Stimulated activated memory B cell treated with anti-CD40 and anti-IgM and Interleukin-4, amounts not matched to agents 10 μg/mL and 1 μg/mL and 100 μg/mL, for 72 hours (primary cell): Measurements from ENCODE around the gene RING1.
A peak's percentile ranks its signal among the peaks of the same experiment; 100 is the strongest.

Source experiments
- ATAC-seq: fragments of 150-1000 bp; cut with Tn5 transposase; 2 replicates; pipeline ENCODE4 v1.10.0; 2021
- H3K27ac Mint-ChIP-seq: one replicate; pipeline ENCODE4 v1.8.0; 2022; ENCODE audit warnings: mild to moderate bottlenecking, mixed read lengths
- H3K27me3 Mint-ChIP-seq: one replicate; pipeline ENCODE4 v1.8.0; 2022; ENCODE audit warnings: mixed read lengths
- H3K36me3 Mint-ChIP-seq: one replicate; pipeline ENCODE4 v1.8.0; 2022; ENCODE audit warnings: mixed read lengths
- H3K4me1 Mint-ChIP-seq: one replicate; pipeline ENCODE4 v1.8.0; 2022; ENCODE audit warnings: mixed read lengths
- H3K4me3 Mint-ChIP-seq: one replicate; pipeline ENCODE4 v1.8.0; 2022; ENCODE audit warnings: mild to moderate bottlenecking, moderate library complexity, mixed read lengths
- H3K9me3 Mint-ChIP-seq: one replicate; pipeline ENCODE4 v1.8.0; 2022; ENCODE audit warnings: mixed read lengths

RING1 gene

GRCh38 chr6:33197431-33198048 lies 10.8 kb upstream of the RING1 start:
- H3K36me3 Mint-ChIP-seq, result peaks cover 44% of the 10 kb centered on the region
- no peak overlapping the region for H3K27ac Mint-ChIP-seq
- no peak overlapping the region for H3K4me3 Mint-ChIP-seq
- H3K27me3 Mint-ChIP-seq, result no peaks in the 10 kb centered on the region
- H3K4me1 Mint-ChIP-seq, result peaks cover 59% of the 10 kb centered on the region
- no peaks in the 10 kb centered on the region for H3K9me3 Mint-ChIP-seq
- ATAC-seq, result peak; percentile 24

- H3K9me3 Mint-ChIP-seq, result no peaks in the 10 kb centered on the region
- peak overlapping the region; percentile 95 for H3K27ac Mint-ChIP-seq
- H3K4me1 Mint-ChIP-seq, result peaks cover 61% of the 10 kb centered on the region
- H3K36me3 Mint-ChIP-seq, result peaks cover 51% of the 10 kb centered on the region
- H3K27me3 Mint-ChIP-seq, result no peaks in the 10 kb centered on the region
- no peak for ATAC-seq
- peak overlapping the region; percentile 92 for H3K4me3 Mint-ChIP-seq
These were observed 10.0 kb upstream of the RING1 start for GRCh38 chr6:33198159-33198852.

GRCh38 chr6:33198853-33199436 lies 9.4 kb upstream of the RING1 start:
- Mint-ChIP-seq H3K4me3 (peak overlapping the region; percentile 92), H3K36me3 (peaks cover 57% of the 10 kb centered on the region), H3K27me3 (no peaks in the 10 kb centered on the region), H3K4me1 (peaks cover 67% of the 10 kb centered on the region), H3K9me3 (no peaks in the 10 kb centered on the region), H3K27ac (peak overlapping the region; percentile 95)
- no peak for ATAC-seq

GRCh38 chr6:33199687-33200218 lies 8.5 kb upstream of the RING1 start:
- Mint-ChIP-seq H3K27me3 (no peaks in the 10 kb centered on the region), H3K36me3 (peaks cover 51% of the 10 kb centered on the region), H3K4me3 (peak overlapping the region; percentile 92), H3K4me1 (peaks cover 73% of the 10 kb centered on the region), H3K27ac (peak overlapping the region; percentile 95), H3K9me3 (no peaks in the 10 kb centered on the region)
- ATAC-seq, result peak; percentile 54

- H3K9me3 Mint-ChIP-seq, result no peaks in the 10 kb centered on the region
- peaks cover 44% of the 10 kb centered on the region for H3K36me3 Mint-ChIP-seq
- H3K27me3 Mint-ChIP-seq, result no peaks in the 10 kb centered on the region
- peak within 1 kb of the TSS; percentile 92 for H3K4me3 Mint-ChIP-seq
- peaks cover 81% of the 10 kb centered on the region for H3K4me1 Mint-ChIP-seq
- ATAC-seq, result peak; percentile 87
- H3K27ac Mint-ChIP-seq, result peak within 1 kb of the TSS; percentile 95
These were observed 7.8 kb upstream of the RING1 start, which contains the start of the genes RXRB and SLC39A7 for GRCh38 chr6:33200219-33201146. RXRB (minus strand) TSS chr6:33200665; CDS start chr6:33200476, 189 bp downstream. SLC39A7 (plus strand) TSS chr6:33200867; CDS start chr6:33201246, 379 bp downstream.

GRCh38 chr6:33201147-33201545 lies 7.2 kb upstream of the RING1 start:
- no peaks in the 10 kb centered on the region for H3K9me3 Mint-ChIP-seq
- H3K36me3 Mint-ChIP-seq, result peaks cover 38% of the 10 kb centered on the region
- peaks cover 87% of the 10 kb centered on the region for H3K4me1 Mint-ChIP-seq
- no peaks in the 10 kb centered on the region for H3K27me3 Mint-ChIP-seq
- H3K4me3 Mint-ChIP-seq, result peak overlapping the region; percentile 92
- H3K27ac Mint-ChIP-seq, result peak overlapping the region; percentile 95
- no peak for ATAC-seq

DNA sequence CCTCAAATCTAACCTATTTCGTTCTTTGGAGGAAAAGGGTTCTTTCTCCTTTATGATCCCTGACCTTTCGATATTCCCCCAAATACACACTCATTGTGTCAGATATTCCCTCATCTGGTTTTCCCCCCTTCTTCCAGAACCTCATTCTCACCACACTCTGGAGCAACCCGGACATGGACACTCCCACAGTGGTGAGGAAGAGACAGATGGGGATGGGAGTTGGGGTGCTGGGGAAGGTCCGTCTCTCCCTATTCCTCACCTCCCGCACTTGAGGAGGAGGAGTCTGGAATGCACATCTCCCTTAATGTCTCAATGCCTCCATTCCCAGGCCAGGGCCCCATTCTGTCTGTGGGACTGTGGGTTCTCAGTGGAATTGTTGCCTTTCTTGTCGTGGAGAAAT lies 6.4 kb upstream of the RING1 start:
- ATAC-seq, result no peak
- Mint-ChIP-seq H3K27ac (peak overlapping the region; percentile 95), H3K4me1 (peaks cover 85% of the 10 kb centered on the region), H3K9me3 (no peaks in the 10 kb centered on the region), H3K4me3 (peak overlapping the region; percentile 92), H3K36me3 (peaks cover 30% of the 10 kb centered on the region), H3K27me3 (no peaks in the 10 kb centered on the region)

- no peak overlapping the region for H3K4me3 Mint-ChIP-seq
- H3K36me3 Mint-ChIP-seq, result peaks cover 30% of the 10 kb centered on the region
- H3K9me3 Mint-ChIP-seq, result no peaks in the 10 kb centered on the region
- ATAC-seq, result no peak
- no peaks in the 10 kb centered on the region for H3K27me3 Mint-ChIP-seq
- H3K27ac Mint-ChIP-seq, result peak overlapping the region; percentile 95
- peaks cover 82% of the 10 kb centered on the region for H3K4me1 Mint-ChIP-seq
These were observed 5.5 kb upstream of the RING1 start for GRCh38 chr6:33202799-33203198.

- peak overlapping the region; percentile 95 for H3K4me3 Mint-ChIP-seq
- no peak overlapping the region for H3K27ac Mint-ChIP-seq
- no peaks in the 10 kb centered on the region for H3K9me3 Mint-ChIP-seq
- H3K27me3 Mint-ChIP-seq, result no peaks in the 10 kb centered on the region
- H3K36me3 Mint-ChIP-seq, result peaks cover 25% of the 10 kb centered on the region
- H3K4me1 Mint-ChIP-seq, result peaks cover 77% of the 10 kb centered on the region
- ATAC-seq, result no peak
These were observed 4.7 kb upstream of the RING1 start for GRCh38 chr6:33203443-33204164.

GRCh38 chr6:33204165-33204414 lies 4.2 kb upstream of the RING1 start:
- peak overlapping the region; percentile 88 for H3K27ac Mint-ChIP-seq
- H3K27me3 Mint-ChIP-seq, result no peaks in the 10 kb centered on the region
- peaks cover 77% of the 10 kb centered on the region for H3K4me1 Mint-ChIP-seq
- ATAC-seq, result no peak
- peaks cover 25% of the 10 kb centered on the region for H3K36me3 Mint-ChIP-seq
- no peaks in the 10 kb centered on the region for H3K9me3 Mint-ChIP-seq
- H3K4me3 Mint-ChIP-seq, result peak overlapping the region; percentile 95

DNA sequence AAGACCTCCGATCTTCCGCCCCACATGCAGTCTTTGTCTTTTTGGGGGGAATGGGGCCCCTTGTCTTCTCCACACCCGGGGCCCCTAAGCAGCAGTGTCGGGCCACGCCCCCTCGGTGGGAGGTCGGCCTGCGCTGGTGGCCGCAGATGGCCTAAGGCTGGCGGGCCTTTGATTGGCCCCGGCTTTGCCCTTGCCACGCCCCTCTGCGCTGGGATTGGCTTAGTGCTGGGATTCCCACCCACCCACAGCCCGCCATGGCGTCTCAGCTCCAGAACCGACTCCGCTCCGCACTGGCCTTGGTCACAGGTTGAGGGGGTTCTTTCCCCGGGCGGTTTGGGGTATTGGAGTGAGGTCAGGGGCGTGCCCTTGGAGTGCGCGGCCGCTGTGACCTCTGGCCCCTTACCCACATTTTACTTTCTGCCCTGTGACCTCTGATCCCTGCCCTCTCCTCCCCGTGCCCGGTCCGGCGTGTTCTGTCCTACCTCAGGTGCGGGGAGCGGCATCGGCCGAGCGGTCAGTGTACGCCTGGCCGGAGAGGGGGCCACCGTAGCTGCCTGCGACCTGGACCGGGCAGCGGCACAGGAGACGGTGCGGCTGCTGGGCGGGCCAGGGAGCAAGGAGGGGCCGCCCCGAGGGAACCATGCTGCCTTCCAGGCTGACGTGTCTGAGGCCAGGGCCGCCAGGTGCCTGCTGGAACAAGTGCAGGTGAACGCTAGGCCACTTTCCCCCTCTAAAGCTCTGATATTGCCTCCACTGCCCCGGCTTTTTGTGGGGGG lies 3.7 kb upstream of the RING1 start, which contains the start of gene HSD17B8:
HSD17B8 (plus strand) TSS at position 241 of the 776 bp plus-strand sequence; CDS start at position 255, 14 bp downstream.
- no peaks in the 10 kb centered on the region for H3K27me3 Mint-ChIP-seq
- peak within 1 kb of the TSS; percentile 95 for H3K4me3 Mint-ChIP-seq
- peak within 1 kb of the TSS; percentile 88 for H3K27ac Mint-ChIP-seq
- H3K9me3 Mint-ChIP-seq, result no peaks in the 10 kb centered on the region
- peaks cover 77% of the 10 kb centered on the region for H3K4me1 Mint-ChIP-seq
- peaks cover 27% of the 10 kb centered on the region for H3K36me3 Mint-ChIP-seq
- peak; percentile 82 for ATAC-seq

GRCh38 chr6:33205191-33206026 lies 2.9 kb upstream of the RING1 start:
- Mint-ChIP-seq H3K4me1 (peaks cover 79% of the 10 kb centered on the region), H3K27me3 (no peaks in the 10 kb centered on the region), H3K4me3 (peak overlapping the region; percentile 95), H3K36me3 (peaks cover 35% of the 10 kb centered on the region), H3K27ac (peak overlapping the region; percentile 88), H3K9me3 (no peaks in the 10 kb centered on the region)
- ATAC-seq, result peak; percentile 13
